ENCODE measurements around the gene RNF225. TPM values are rescaled to one million over a fixed set of nuclear protein-coding genes. Genes with fewer than 3 reads are reported as not detected.
A peak's percentile ranks its signal among the peaks of the same experiment; 100 is the strongest.

RNF225 gene
- total and polyA plus RNA-seq, 9 of the 15 experiments (the other 6 are each of a cell fraction or from before 2014, with no cell fraction given): 0.33 TPM; not detected in 8

DNA sequence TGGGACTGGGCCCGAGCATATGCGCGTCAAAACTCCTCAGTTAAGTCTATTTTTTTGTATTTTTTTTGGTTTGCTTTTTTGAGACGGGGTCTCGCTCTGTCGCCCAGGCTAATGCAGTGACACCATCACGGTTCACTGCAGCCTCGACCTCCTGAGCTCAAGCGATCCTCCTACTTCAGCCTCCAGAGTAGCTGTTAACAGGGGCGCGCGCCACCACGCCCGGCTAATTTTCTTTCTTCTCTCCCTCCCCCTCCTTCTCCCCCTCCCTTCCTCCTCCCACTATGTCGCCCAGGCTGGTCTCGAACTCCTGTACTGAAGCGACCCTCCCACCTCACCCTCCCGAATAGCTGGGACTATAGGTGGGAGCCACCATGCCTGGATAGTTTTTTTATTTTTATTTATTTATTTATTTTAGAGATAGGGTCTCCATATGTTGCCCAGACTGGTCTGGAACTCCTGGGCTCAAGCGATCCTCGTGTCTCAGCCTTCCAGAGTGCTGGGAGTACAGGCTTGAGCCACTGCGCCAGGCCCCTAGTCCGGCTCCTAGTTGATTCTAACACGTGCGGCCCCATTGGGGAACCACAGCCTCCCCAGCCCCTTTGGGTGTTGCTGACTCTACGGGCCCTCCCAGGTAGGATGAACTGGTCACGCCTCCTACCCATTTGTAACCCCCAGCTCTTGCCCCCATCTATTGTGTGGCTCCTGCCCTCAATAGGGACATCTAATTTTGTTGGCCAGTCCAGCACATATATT is 13.8 kb upstream of the RNF225 start (continued):
- TF ChIP-seq, protein P1, sequence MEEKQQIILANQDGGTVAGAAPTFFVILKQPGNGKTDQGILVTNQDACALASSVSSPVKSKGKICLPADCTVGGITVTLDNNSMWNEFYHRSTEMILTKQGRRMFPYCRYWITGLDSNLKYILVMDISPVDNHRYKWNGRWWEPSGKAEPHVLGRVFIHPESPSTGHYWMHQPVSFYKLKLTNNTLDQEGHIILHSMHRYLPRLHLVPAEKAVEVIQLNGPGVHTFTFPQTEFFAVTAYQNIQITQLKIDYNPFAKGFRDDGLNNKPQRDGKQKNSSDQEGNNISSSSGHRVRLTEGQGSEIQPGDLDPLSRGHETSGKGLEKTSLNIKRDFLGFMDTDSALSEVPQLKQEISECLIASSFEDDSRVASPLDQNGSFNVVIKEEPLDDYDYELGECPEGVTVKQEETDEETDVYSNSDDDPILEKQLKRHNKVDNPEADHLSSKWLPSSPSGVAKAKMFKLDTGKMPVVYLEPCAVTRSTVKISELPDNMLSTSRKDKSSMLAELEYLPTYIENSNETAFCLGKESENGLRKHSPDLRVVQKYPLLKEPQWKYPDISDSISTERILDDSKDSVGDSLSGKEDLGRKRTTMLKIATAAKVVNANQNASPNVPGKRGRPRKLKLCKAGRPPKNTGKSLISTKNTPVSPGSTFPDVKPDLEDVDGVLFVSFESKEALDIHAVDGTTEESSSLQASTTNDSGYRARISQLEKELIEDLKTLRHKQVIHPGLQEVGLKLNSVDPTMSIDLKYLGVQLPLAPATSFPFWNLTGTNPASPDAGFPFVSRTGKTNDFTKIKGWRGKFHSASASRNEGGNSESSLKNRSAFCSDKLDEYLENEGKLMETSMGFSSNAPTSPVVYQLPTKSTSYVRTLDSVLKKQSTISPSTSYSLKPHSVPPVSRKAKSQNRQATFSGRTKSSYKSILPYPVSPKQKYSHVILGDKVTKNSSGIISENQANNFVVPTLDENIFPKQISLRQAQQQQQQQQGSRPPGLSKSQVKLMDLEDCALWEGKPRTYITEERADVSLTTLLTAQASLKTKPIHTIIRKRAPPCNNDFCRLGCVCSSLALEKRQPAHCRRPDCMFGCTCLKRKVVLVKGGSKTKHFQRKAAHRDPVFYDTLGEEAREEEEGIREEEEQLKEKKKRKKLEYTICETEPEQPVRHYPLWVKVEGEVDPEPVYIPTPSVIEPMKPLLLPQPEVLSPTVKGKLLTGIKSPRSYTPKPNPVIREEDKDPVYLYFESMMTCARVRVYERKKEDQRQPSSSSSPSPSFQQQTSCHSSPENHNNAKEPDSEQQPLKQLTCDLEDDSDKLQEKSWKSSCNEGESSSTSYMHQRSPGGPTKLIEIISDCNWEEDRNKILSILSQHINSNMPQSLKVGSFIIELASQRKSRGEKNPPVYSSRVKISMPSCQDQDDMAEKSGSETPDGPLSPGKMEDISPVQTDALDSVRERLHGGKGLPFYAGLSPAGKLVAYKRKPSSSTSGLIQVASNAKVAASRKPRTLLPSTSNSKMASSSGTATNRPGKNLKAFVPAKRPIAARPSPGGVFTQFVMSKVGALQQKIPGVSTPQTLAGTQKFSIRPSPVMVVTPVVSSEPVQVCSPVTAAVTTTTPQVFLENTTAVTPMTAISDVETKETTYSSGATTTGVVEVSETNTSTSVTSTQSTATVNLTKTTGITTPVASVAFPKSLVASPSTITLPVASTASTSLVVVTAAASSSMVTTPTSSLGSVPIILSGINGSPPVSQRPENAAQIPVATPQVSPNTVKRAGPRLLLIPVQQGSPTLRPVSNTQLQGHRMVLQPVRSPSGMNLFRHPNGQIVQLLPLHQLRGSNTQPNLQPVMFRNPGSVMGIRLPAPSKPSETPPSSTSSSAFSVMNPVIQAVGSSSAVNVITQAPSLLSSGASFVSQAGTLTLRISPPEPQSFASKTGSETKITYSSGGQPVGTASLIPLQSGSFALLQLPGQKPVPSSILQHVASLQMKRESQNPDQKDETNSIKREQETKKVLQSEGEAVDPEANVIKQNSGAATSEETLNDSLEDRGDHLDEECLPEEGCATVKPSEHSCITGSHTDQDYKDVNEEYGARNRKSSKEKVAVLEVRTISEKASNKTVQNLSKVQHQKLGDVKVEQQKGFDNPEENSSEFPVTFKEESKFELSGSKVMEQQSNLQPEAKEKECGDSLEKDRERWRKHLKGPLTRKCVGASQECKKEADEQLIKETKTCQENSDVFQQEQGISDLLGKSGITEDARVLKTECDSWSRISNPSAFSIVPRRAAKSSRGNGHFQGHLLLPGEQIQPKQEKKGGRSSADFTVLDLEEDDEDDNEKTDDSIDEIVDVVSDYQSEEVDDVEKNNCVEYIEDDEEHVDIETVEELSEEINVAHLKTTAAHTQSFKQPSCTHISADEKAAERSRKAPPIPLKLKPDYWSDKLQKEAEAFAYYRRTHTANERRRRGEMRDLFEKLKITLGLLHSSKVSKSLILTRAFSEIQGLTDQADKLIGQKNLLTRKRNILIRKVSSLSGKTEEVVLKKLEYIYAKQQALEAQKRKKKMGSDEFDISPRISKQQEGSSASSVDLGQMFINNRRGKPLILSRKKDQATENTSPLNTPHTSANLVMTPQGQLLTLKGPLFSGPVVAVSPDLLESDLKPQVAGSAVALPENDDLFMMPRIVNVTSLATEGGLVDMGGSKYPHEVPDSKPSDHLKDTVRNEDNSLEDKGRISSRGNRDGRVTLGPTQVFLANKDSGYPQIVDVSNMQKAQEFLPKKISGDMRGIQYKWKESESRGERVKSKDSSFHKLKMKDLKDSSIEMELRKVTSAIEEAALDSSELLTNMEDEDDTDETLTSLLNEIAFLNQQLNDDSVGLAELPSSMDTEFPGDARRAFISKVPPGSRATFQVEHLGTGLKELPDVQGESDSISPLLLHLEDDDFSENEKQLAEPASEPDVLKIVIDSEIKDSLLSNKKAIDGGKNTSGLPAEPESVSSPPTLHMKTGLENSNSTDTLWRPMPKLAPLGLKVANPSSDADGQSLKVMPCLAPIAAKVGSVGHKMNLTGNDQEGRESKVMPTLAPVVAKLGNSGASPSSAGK (IDR thresholded peaks at IDR 0.05): peak; percentile 22; the same call in 1 of the 2 replicates
- TF ChIP-seq, protein P2, sequence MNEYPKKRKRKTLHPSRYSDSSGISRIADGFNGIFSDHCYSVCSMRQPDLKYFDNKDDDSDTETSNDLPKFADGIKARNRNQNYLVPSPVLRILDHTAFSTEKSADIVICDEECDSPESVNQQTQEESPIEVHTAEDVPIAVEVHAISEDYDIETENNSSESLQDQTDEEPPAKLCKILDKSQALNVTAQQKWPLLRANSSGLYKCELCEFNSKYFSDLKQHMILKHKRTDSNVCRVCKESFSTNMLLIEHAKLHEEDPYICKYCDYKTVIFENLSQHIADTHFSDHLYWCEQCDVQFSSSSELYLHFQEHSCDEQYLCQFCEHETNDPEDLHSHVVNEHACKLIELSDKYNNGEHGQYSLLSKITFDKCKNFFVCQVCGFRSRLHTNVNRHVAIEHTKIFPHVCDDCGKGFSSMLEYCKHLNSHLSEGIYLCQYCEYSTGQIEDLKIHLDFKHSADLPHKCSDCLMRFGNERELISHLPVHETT (CRISPR knock-in tag; conservative IDR thresholded peaks at IDR 0.05 in 1 of 2, IDR thresholded peaks at IDR 0.05 in 1 of 2): no peak
- TF ChIP-seq HMGN3 (IDR thresholded peaks at IDR 0.05; ENCODE audit: borderline replicate concordance, extremely low read depth, insufficient read length, low read depth, low read length) (no peak), HDAC1 (IDR thresholded peaks at IDR 0.05) (peak in 1 of 2 experiments; percentile 45; a peak in 2 of 4 replicates), ZNF274 (IDR thresholded peaks at IDR 0.05; ENCODE audit: borderline replicate concordance, low read depth, low read length) (no peak)
- TF ChIP-seq, protein P3, sequence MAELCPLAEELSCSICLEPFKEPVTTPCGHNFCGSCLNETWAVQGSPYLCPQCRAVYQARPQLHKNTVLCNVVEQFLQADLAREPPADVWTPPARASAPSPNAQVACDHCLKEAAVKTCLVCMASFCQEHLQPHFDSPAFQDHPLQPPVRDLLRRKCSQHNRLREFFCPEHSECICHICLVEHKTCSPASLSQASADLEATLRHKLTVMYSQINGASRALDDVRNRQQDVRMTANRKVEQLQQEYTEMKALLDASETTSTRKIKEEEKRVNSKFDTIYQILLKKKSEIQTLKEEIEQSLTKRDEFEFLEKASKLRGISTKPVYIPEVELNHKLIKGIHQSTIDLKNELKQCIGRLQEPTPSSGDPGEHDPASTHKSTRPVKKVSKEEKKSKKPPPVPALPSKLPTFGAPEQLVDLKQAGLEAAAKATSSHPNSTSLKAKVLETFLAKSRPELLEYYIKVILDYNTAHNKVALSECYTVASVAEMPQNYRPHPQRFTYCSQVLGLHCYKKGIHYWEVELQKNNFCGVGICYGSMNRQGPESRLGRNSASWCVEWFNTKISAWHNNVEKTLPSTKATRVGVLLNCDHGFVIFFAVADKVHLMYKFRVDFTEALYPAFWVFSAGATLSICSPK (IDR thresholded peaks at IDR 0.05; ENCODE audit: borderline replicate concordance): peak; percentile 61; the same call in 1 of the 2 replicates
